GM21825 (cell line): Measurements from ENCODE around the gene SORBS1.

Experiments used
- ATAC-seq: cut with Tn5 transposase; IDR thresholded peaks from one replicate; pipeline ENCODE4 v1.9.1; 2021; ENCODE audit warnings: mild to moderate bottlenecking, moderate library complexity; ENCODE audit not compliant: unreplicated experiment

Gene SORBS1

GRCh38 chr10:95467162-95467599 lies 94.0 kb downstream of the SORBS1 start:
- no peak for ATAC-seq

- ATAC-seq, result no peak
These were observed 94.7 kb downstream of the SORBS1 start for GRCh38 chr10:95466436-95466835.

- ATAC-seq, result no peak
These were observed 96.9 kb downstream of the SORBS1 start for GRCh38 chr10:95464280-95464679.

- no peak for ATAC-seq
These were observed 98.2 kb downstream of the SORBS1 start for GRCh38 chr10:95462740-95463667.

GRCh38 chr10:95461611-95462010 lies 99.6 kb downstream of the SORBS1 start:
- no peak for ATAC-seq

GRCh38 chr10:95459446-95460045 lies 101.6 kb downstream of the SORBS1 start:
- ATAC-seq, result no peak

- no peak for ATAC-seq
These were observed 102.3 kb downstream of the SORBS1 start for GRCh38 chr10:95458871-95459270.

GRCh38 chr10:95458014-95458413 lies 103.2 kb downstream of the SORBS1 start:
- no peak for ATAC-seq

- no peak for ATAC-seq
These were observed 103.8 kb downstream of the SORBS1 start for GRCh38 chr10:95457319-95457886.

GRCh38 chr10:95456516-95456915 lies 104.7 kb downstream of the SORBS1 start:
- ATAC-seq, result no peak

GRCh38 chr10:95454940-95455339 lies 106.2 kb downstream of the SORBS1 start:
- ATAC-seq, result no peak

GRCh38 chr10:95454356-95454755 lies 106.8 kb downstream of the SORBS1 start:
- no peak for ATAC-seq

GRCh38 chr10:95451568-95452524 lies 109.3 kb downstream of the SORBS1 start:
- no peak for ATAC-seq

GRCh38 chr10:95451150-95451549 lies 110.0 kb downstream of the SORBS1 start:
- no peak for ATAC-seq

- no peak for ATAC-seq
These were observed 111.0 kb downstream of the SORBS1 start for GRCh38 chr10:95450188-95450587.

GRCh38 chr10:95447685-95448084 lies 113.5 kb downstream of the SORBS1 start:
- no peak for ATAC-seq

GRCh38 chr10:95445837-95446486 lies 115.2 kb downstream of the SORBS1 start:
- ATAC-seq, result no peak

GRCh38 chr10:95445223-95445836 lies 115.8 kb downstream of the SORBS1 start:
- no peak for ATAC-seq

- no peak for ATAC-seq
These were observed 116.4 kb downstream of the SORBS1 start for GRCh38 chr10:95444792-95445191.

- ATAC-seq, result no peak
These were observed 117.5 kb downstream of the SORBS1 start for GRCh38 chr10:95443636-95444035.
